GM19099 (cell line): Measurements from ENCODE around the gene CCDC106.

ENCODE experiments used
- POLR2A ChIP-seq: IDR thresholded peaks from 3 replicates; pipeline ENCODE4 v1.6.1; 2011; ENCODE audit warnings: low read depth; ENCODE audit not compliant: insufficient read length; ENCODE audit errors: extremely low read depth

CCDC106 gene

GRCh38 chr19:55640043-55640576 lies 7.9 kb upstream of the CCDC106 start:
- TF ChIP-seq POLR2A, result peak; percentile 43

GRCh38 chr19:55640577-55641425 lies 7.2 kb upstream of the CCDC106 start, which contains the start of gene ZNF580:
TSS of gene ZNF580 (plus strand) at chr19:55641002. CDS start at chr19:55642509, 1,507 bp downstream.
- TF ChIP-seq POLR2A, result peak; percentile 50

DNA sequence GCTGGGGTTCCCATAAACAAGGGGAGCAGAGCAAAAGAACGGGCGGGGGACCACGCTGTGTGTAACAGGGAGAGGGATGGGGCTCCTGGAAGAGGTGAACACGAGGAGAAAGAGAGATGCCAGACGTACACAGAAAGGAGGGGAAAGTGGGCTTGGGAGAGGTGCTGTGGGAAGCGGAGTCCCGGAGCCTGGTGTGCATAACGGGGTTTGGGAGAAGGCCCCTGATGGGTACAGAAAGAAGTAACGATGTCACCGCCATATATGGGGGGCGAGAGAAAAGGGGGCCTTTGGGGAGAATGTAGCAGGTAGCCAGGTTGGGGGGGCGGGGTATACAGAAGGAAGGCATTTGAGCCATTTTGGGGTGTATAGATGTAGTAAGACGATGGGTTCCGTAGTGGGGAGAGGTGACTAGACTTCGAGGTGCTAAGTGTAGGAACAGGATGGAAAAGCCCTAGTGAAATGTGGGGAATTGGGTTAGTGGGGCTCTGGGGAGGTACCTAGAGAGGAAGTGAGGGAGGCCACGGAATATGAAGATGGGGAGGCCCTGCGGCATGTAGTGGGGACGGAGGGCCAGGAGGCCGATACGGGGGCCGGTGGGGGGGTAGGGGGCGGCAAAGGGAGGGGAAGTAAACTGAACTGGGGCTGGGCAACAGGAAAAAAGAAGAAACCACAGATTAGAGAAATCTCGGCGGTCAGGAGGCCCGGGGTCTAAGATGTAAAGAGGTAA lies 6.4 kb upstream of the CCDC106 start:
- TF ChIP-seq POLR2A, result no peak

DNA sequence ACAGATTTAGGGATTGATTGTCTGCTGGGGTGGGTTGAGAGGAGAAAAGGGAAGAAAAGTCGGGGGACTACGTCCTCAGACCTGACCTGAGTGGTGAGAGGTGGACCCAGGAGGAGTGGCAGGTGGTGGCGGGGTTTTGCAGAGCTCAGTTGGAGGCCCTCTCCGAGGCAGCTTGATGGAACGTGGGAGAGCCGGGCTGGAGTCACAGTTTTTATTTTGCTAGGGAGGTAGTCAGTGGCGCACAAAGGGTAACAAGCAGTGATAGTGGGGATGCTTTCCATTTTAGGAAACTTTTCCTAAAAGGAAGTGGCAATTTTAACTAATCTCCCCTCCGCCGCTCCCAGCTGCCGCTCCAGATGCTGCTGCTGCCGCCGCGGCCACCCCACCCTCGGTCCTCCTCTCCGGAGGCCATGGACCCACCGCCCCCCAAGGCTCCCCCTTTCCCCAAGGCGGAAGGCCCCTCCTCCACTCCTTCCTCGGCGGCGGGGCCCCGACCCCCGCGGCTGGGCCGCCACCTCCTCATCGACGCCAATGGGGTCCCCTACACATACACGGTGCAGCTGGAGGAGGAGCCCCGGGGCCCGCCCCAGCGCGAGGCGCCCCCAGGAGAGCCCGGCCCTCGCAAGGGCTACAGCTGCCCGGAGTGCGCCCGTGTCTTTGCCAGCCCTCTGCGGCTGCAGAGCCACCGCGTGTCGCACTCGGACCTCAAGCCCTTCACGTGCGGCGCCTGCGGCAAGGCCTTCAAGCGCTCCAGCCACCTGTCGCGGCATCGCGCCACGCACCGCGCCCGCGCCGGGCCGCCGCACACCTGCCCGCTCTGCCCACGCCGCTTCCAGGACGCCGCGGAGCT lies 5.6 kb upstream of the CCDC106 start:
- peak; percentile 13 for TF ChIP-seq POLR2A

DNA sequence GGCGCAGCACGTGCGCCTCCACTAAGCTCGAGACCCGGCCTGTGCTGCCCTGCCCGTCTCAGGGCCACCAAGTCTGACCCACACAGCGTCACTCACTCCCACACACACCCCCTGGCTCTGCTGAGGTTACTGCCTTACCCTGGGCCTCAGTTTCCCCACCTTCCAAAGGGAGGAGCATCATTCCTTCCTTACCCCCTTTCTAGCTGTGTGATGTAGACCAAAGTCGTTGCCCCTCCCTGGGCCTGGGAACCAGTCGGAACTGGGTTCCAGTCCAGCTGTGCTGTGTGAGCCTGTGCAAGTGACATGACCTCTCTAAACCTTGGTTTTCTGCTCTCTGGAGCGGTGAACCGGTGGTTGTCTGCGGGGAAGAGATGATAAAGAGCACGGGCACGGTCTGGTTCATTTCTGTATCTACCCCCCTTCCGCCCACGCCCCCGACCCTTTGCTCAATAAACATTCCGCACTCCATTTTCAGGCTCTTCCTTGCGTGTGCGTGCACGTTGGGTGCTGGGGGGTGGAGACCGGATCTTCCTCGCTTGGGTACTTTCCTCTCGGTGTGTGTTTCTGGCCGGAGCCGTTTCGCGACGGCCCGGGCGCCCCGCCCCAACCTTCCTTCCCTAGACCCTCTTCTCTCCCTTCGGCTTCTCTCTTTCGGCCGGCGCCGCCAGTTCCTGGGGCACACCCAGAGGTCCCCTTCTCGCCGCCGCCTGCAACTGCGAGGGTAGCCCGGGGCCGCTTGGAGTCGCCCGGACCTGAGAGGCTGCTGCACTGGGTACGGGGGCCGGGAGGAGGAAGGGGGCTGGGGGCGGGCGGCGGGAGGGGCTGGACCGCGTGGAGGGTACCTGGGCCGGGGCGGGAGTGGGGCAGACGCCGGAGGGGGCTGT lies 4.8 kb upstream of the CCDC106 start, which contains the start of gene ZNF581:
Gene ZNF581, plus strand, starts transcription at position 647 of the 884 bp plus-strand sequence. CDS start 923 bp downstream, outside the sequence.
- TF ChIP-seq POLR2A, result peak; percentile 61

GRCh38 chr19:55643887-55644176 lies 4.2 kb upstream of the CCDC106 start:
- TF ChIP-seq POLR2A, result no peak

DNA sequence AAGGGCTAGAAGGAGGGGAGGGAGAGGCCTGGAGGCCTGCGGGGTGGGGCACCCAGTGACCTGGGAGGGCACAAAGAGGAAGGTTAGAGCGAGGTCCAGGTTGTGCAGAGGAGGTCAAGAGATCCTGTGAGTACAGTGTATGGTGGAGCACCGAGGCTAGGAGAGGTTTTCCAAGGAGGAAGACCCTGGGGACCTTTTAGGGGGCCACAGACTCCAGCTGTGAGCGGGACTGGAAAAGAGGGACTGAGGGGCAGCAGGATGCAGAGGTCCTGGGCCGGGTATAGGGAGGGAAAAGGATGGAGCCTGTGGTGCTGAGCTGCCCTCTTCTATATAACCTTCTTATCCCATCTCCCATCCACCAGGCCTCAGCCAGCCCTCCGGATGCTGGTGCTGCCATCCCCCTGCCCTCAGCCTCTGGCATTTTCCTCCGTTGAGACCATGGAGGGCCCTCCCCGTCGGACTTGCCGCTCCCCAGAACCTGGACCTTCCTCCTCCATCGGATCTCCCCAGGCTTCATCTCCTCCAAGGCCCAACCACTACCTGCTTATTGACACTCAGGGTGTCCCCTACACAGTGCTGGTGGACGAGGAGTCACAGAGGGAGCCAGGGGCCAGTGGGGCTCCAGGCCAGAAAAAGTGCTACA lies 3.7 kb upstream of the CCDC106 start:
- peak; percentile 24 for TF ChIP-seq POLR2A

DNA sequence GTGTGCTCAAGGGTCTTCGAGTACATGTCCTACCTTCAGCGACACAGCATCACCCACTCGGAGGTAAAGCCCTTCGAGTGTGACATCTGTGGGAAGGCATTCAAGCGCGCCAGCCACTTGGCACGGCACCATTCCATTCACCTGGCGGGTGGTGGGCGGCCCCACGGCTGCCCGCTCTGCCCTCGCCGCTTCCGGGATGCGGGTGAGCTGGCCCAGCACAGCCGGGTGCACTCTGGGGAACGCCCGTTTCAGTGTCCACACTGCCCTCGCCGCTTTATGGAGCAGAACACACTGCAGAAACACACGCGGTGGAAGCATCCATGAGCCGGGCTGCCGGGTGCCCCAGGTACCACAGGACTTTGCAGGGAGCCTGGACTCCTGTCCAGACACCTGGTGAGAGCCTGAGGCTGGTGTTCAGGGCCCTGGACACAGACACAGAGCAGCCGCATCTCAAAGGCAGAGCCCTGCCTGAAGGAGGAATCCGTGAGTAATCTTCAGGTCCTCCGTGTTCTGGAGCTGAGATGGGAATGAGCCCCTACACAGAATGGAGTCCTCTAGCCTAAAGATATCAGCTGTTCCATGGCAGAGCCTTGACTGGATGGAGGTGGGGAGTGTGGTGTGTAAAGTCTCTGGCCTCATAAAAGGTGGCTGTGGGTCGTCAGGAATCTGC lies 3.0 kb upstream of the CCDC106 start:
- no peak for TF ChIP-seq POLR2A

- TF ChIP-seq POLR2A, result no peak
Observed at GRCh38 chr19:55645512-55645881, 2.5 kb upstream of the CCDC106 start.

- TF ChIP-seq POLR2A, result no peak
Observed at GRCh38 chr19:55646889-55647731, 902 bp upstream of the CCDC106 start.

- no peak for TF ChIP-seq POLR2A
Observed at GRCh38 chr19:55648585-55649267, 714 bp downstream of the CCDC106 start.
